ENCODE measurements around the gene NDE1.

GRCh38 chr16:15639061-15639568 lies 10.9 kb upstream of the NDE1 start:
- TF ChIP-seq, protein P1, sequence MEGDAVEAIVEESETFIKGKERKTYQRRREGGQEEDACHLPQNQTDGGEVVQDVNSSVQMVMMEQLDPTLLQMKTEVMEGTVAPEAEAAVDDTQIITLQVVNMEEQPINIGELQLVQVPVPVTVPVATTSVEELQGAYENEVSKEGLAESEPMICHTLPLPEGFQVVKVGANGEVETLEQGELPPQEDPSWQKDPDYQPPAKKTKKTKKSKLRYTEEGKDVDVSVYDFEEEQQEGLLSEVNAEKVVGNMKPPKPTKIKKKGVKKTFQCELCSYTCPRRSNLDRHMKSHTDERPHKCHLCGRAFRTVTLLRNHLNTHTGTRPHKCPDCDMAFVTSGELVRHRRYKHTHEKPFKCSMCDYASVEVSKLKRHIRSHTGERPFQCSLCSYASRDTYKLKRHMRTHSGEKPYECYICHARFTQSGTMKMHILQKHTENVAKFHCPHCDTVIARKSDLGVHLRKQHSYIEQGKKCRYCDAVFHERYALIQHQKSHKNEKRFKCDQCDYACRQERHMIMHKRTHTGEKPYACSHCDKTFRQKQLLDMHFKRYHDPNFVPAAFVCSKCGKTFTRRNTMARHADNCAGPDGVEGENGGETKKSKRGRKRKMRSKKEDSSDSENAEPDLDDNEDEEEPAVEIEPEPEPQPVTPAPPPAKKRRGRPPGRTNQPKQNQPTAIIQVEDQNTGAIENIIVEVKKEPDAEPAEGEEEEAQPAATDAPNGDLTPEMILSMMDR (IDR thresholded peaks at IDR 0.05; ENCODE audit: insufficient read depth, low read depth, low read length): no peak
- no peak for TF ChIP-seq EZH2 (IDR thresholded peaks at IDR 0.05; ENCODE audit: insufficient read depth, low read length)
